HG02678 (cell line): ENCODE measurements around the gene SRRM4.

Source experiments
- ATAC-seq: cut with Tn5 transposase; IDR thresholded peaks from one replicate; pipeline ENCODE4 v1.9.1; 2021; ENCODE audit warnings: mild to moderate bottlenecking, moderate library complexity; ENCODE audit not compliant: unreplicated experiment

SRRM4 gene

DNA sequence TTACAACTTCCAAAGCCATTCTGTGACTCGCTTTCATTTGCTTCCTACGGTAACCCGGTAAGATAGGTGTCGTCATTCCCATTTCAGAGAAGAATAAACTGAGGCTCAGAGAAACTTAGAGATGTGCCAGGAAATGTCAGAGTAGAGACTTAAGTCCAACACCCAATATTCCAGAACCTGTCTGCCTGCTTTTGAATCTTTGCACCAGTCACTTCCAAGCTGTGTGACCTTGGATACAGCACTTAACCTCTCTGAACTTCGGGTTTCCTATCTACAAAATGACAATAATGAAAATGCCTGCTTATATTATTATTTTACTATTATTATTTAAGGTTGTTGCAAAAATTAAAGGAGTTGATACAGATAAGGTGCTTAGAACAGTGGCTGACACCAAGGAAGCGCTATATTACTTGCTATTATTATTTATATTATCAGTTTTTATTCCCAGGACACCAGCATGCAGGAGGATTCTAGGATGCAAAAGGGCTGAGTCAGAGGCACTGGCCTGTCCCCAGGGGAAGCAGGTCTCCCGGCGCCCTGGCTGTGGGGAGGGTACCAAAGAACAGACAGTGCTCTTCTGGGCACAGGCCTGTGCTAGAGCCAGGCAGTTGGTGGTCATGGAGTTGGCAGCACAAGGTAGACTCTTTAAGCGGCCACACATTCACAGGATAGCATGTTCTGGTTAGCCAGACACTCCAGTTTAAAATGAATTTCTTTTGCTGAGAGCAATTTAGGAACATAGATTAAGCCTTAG, 202.8 kb downstream of the SRRM4 start:
- no peak for ATAC-seq

GRCh38 chr12:119195256-119195655, 213.9 kb downstream of the SRRM4 start:
- no peak for ATAC-seq

DNA sequence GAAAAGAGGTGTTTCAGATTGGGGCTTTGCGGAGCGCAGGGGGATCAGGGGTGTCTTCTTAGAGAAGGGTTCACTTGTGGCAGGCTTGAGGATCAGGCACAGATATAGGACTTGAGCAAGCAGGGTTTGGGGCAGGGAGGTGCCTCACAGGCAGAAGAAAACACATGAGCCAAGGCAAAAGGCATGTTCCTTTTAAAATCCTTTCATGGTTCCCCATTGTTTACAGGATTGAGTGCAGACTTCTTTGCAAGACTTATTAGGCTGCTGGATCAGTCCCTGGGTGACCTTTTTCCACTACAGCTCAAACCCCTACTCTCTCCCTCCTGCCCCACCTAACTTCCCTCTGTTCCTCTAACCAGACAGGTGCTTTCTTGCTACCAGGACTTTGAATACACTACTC, 217.1 kb downstream of the SRRM4 start:
- ATAC-seq: no peak

GRCh38 chr12:119200601-119201000, 219.3 kb downstream of the SRRM4 start:
- no peak for ATAC-seq

GRCh38 chr12:119201789-119202543, 220.6 kb downstream of the SRRM4 start:
- no peak for ATAC-seq

DNA sequence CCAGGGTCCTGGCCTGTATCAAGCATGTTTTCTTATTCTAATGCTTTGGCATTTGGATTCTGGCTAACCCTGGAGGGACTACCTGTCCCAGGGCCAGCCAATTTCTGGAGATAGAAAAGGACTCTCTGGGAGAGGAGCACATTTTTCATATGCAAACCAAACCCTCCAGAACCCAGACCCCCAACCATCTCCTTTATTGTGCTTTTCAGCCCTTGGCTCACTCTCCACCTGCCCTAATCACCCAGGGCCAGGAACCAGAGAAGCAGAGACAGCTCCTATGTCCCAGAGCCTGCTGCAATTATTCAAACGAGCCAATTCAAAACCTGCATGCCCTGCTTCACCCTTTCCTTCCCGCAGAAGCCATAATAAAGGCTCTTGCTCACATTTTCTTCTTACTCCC, 221.2 kb downstream of the SRRM4 start:
- no peak for ATAC-seq

GRCh38 chr12:119204131-119204530, 222.8 kb downstream of the SRRM4 start:
- no peak for ATAC-seq

DNA sequence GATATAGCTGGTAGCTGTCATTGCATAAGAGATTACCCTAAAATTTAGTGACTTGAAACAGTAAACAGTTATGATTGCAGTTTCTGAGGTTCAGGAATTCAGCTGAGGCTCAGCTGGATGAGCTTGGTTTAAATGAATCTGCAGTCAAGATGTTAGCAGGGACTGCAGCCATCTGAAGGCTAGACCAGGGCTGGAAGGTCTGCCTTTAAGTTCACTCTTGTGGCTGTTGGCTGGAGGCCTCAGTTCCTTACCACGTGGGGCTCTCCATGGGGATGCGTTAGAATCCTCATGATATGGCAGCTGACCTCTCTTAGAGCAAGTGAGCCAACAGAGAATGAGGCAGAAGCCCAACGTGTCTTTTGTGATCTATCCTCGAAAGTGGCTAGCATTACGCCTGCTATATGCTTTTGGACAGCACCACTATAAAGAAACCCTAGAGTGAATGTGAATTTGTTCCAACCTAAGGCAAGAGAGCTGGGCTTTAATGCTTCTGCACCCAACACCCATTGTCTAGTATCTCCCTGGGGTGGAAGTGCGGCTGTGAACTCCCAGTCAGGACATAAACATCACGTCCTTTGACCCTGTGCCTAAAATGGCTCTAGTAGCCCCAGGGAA, 223.4 kb downstream of the SRRM4 start:
- no peak for ATAC-seq

DNA sequence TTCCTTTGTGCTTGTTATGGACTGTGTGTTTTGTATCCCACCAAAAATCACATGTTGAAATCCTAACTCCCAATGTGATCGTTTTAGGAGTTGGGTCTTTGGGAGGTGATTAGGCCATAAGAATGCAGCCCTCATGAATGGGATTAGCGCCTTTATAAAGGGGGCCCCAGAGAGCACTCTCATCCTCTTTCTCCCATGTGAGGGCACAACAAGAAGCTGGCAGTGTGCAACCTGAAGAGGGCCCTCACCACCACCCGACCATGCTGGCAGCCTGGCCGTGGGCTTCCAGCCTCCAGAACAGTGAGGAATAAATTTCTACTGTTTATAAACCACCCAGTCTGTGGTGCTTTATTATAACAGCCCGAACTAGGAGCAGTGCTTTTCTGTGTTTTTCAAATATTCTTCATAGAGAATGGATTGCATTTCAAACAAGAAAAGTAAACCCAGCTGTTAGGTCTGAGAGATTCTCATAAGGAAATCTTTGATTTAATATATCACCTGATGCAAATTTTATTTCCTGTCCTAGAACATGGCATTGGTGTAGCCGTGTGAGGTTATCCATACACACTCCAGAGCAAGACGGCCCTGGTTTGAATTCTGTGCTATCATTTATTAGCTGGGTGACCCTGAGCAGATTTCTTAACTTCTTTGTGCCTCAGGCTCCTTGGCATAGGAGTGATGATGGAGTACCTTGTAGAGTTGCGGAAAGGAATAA, 225.2 kb downstream of the SRRM4 start:
- ATAC-seq: no peak

- ATAC-seq: no peak
Observed at GRCh38 chr12:119207063-119207560, 225.8 kb downstream of the SRRM4 start.

- no peak for ATAC-seq
Observed at GRCh38 chr12:119208626-119209061, 227.3 kb downstream of the SRRM4 start.

- ATAC-seq: no peak
Observed at GRCh38 chr12:119211884-119212283, 230.5 kb downstream of the SRRM4 start.
